ENCODE results near the gene GPBP1.

The GPBP1 gene

GRCh38 chr5:57209316-57210040 lies 35.6 kb downstream of the GPBP1 start:
- DNase-seq (ENCODE audit: low read depth in 2 of 2), result no peak

GRCh38 chr5:57210633-57211032 lies 36.8 kb downstream of the GPBP1 start:
- no peak for DNase-seq (ENCODE audit: low read depth in 2 of 2)

GRCh38 chr5:57211039-57211438 lies 37.2 kb downstream of the GPBP1 start:
- no peak for DNase-seq (ENCODE audit: low read depth in 2 of 2)

- DNase-seq (ENCODE audit: low read depth in 2 of 2), result no peak
These were observed 41.9 kb downstream of the GPBP1 start for GRCh38 chr5:57215629-57216195.

GRCh38 chr5:57216714-57217113 lies 42.9 kb downstream of the GPBP1 start:
- no peak for DNase-seq (ENCODE audit: low read depth in 2 of 2)

- DNase-seq (ENCODE audit: low read depth in 2 of 2), result no peak
These were observed 45.5 kb downstream of the GPBP1 start for GRCh38 chr5:57219386-57219785.

- DNase-seq (ENCODE audit: low read depth in 2 of 2), result no peak
These were observed 47.2 kb downstream of the GPBP1 start for GRCh38 chr5:57221049-57221568.

GRCh38 chr5:57225553-57225952 lies 51.7 kb downstream of the GPBP1 start:
- no peak for DNase-seq (ENCODE audit: low read depth in 2 of 2)

- no peak for DNase-seq (ENCODE audit: low read depth in 2 of 2)
These were observed 55.5 kb downstream of the GPBP1 start for GRCh38 chr5:57229313-57229712.

- DNase-seq (ENCODE audit: low read depth in 2 of 2), result no peak
These were observed 57.7 kb downstream of the GPBP1 start for GRCh38 chr5:57231607-57232006.

GRCh38 chr5:57232293-57233033 lies 58.6 kb downstream of the GPBP1 start:
- no peak for DNase-seq (ENCODE audit: low read depth in 2 of 2)

GRCh38 chr5:57243286-57244137 lies 69.7 kb downstream of the GPBP1 start:
- no peak for DNase-seq (ENCODE audit: low read depth in 2 of 2)

GRCh38 chr5:57244331-57244730 lies 70.5 kb downstream of the GPBP1 start:
- DNase-seq (ENCODE audit: low read depth in 2 of 2), result no peak

GRCh38 chr5:57246426-57246825 lies 72.6 kb downstream of the GPBP1 start:
- no peak for DNase-seq (ENCODE audit: low read depth in 2 of 2)

- DNase-seq (ENCODE audit: low read depth in 2 of 2), result no peak
These were observed 73.9 kb downstream of the GPBP1 start for GRCh38 chr5:57247765-57248164.

- no peak for DNase-seq (ENCODE audit: low read depth in 2 of 2)
These were observed 75.5 kb downstream of the GPBP1 start for GRCh38 chr5:57249265-57249874.

GRCh38 chr5:57258052-57258451 lies 84.2 kb downstream of the GPBP1 start:
- no peak for DNase-seq (ENCODE audit: low read depth in 2 of 2)

GRCh38 chr5:57258943-57259342 lies 85.1 kb downstream of the GPBP1 start:
- no peak for DNase-seq (ENCODE audit: low read depth in 2 of 2)

- no peak for DNase-seq (ENCODE audit: low read depth in 2 of 2)
These were observed 85.8 kb downstream of the GPBP1 start for GRCh38 chr5:57259704-57260103.

- DNase-seq (ENCODE audit: low read depth in 2 of 2), result no peak
These were observed 88.7 kb downstream of the GPBP1 start for GRCh38 chr5:57262541-57262940.

GRCh38 chr5:57267805-57268204 lies 93.9 kb downstream of the GPBP1 start:
- no peak for DNase-seq (ENCODE audit: low read depth in 2 of 2)
